ENCODE results near the gene SLC47A2.

- TF ChIP-seq CTCF (IDR thresholded peaks at IDR 0.05) (no peak), POLR2A (IDR thresholded peaks at IDR 0.05) (no peak)
Observed at GRCh38 chr17:19652595-19652994, 63.8 kb downstream of the SLC47A2 start.
